Gastrocnemius medialis (tissue), 4 donors: ENCODE measurements around the gene PPFIBP1. TPM values are rescaled to one million over a fixed set of nuclear protein-coding genes. Genes with fewer than 3 reads are reported as not detected.

Experiments used
- total RNA-seq, 4 donors: library from RNA; depleted of rRNA; stranded (reverse); fragments of >200 nt; gene quantifications; one replicate each; pipeline versions ENCODE4 v1.1.0 to v1.2.3, GENCODE V29; 2016

PPFIBP1 gene
- total RNA-seq, 4 donors from 2014 or later = 18.3 to 33.2 (median 27.4) TPM

Other genes with a start within 250 kb of the PPFIBP1 start
- gene BMAL2, start 191.4 kb upstream of the PPFIBP1 start, total RNA-seq = under 1 TPM; 0.10 to 0.97 (median 0.30) TPM
- not detected for gene SMCO2, start 77.5 kb upstream of the PPFIBP1 start, total RNA-seq
- gene REP15, start 172.2 kb downstream of the PPFIBP1 start, total RNA-seq = 1 to 10 TPM in 2 of 4 donors, under 1 TPM in 1, not detected in 1; 0.92 to 1.8 (median 1.4) TPM
- gene MRPS35, start 186.6 kb downstream of the PPFIBP1 start, total RNA-seq = 100 to 1,000 TPM in 1 of 4 donors, 10 to 100 TPM in 3; 76.3 to 153 (median 98.2) TPM